Osteocyte (in vitro differentiated cells): Measurements from ENCODE around the gene CRACR2B. TPM values are rescaled to one million over a fixed set of nuclear protein-coding genes. Genes with fewer than 3 reads are reported as not detected.

Experiments
- DNase-seq: peaks from one replicate; pipeline ENCODE4 v3.0.0; 2021; ENCODE audit warnings: mixed read lengths; ENCODE audit not compliant: unreplicated experiment; ENCODE audit errors: extremely low spot score
- H3K27ac Mint-ChIP-seq: one replicate; pipeline ENCODE4 v1.8.0; 2021; ENCODE audit warnings: mild to moderate bottlenecking, mixed read lengths; ENCODE audit not compliant: unreplicated experiment
- H3K27me3 Mint-ChIP-seq: one replicate; pipeline ENCODE4 v1.8.0; 2021; ENCODE audit warnings: mixed read lengths; ENCODE audit not compliant: unreplicated experiment
- H3K36me3 Mint-ChIP-seq: one replicate; pipeline ENCODE4 v1.8.0; 2021; ENCODE audit warnings: mixed read lengths; ENCODE audit not compliant: unreplicated experiment
- H3K4me1 Mint-ChIP-seq: one replicate; pipeline ENCODE4 v1.8.0; 2021; ENCODE audit warnings: mixed read lengths; ENCODE audit not compliant: unreplicated experiment
- H3K4me3 Mint-ChIP-seq: one replicate; pipeline ENCODE4 v1.8.0; 2021; ENCODE audit warnings: mild to moderate bottlenecking, moderate library complexity, mixed read lengths; ENCODE audit not compliant: unreplicated experiment
- H3K9me3 Mint-ChIP-seq: one replicate; pipeline ENCODE4 v1.8.0; 2021; ENCODE audit warnings: mixed read lengths; ENCODE audit not compliant: unreplicated experiment
- CTCF ChIP-seq: fragments of 200-600 bp; sonication (generic); IDR thresholded peaks from 2 replicates; pipeline ENCODE4 v1.5.0; 2021; ENCODE audit warnings: antibody characterized with exemption, mild to moderate bottlenecking, moderate library complexity
- total RNA-seq: library from RNA; stranded (reverse); gene quantifications from 2 replicates; pipeline ENCODE4 v1.2.1, GENCODE V29; 2021

Gene CRACR2B
- total RNA-seq, 1 donor from 2014 or later, result 4.2 TPM

GRCh38 chr11:812390-812789, 15.3 kb upstream of the CRACR2B start:
- Mint-ChIP-seq H3K9me3 (no peaks in the 10 kb centered on the region), H3K27ac (no peak overlapping the region), H3K4me3 (peak overlapping the region; percentile 45), H3K4me1 (peaks cover 30% of the 10 kb centered on the region), H3K27me3 (no peaks in the 10 kb centered on the region), H3K36me3 (peaks cover 11% of the 10 kb centered on the region)
- TF ChIP-seq CTCF, result no peak
- no peak for DNase-seq

DNA sequence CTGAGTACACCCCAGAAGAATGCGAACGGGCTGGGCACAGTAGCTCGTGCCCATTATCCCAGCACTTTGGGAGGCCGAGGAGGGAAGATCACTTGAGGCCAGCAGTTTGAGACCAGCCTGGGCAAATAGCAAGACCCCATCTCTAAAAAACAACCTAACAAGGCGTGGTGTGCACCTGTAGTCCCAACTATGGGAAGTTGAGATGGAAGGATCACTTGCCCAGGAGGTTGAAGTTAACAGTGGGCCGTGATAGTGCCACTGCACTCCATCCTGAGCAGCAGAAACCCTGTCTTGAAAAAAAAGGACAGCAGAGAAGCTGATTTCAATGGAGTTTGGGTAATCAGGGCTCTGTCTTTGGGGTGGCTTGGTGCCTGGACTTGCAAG, 14.7 kb upstream of the CRACR2B start:
- no peak overlapping the region for H3K27ac Mint-ChIP-seq
- DNase-seq, result no peak
- no peak for TF ChIP-seq CTCF
- peaks cover 26% of the 10 kb centered on the region for H3K4me1 Mint-ChIP-seq
- no peaks in the 10 kb centered on the region for H3K27me3 Mint-ChIP-seq
- H3K36me3 Mint-ChIP-seq, result peaks cover 11% of the 10 kb centered on the region
- H3K9me3 Mint-ChIP-seq, result no peaks in the 10 kb centered on the region
- H3K4me3 Mint-ChIP-seq, result no peak overlapping the region

DNA sequence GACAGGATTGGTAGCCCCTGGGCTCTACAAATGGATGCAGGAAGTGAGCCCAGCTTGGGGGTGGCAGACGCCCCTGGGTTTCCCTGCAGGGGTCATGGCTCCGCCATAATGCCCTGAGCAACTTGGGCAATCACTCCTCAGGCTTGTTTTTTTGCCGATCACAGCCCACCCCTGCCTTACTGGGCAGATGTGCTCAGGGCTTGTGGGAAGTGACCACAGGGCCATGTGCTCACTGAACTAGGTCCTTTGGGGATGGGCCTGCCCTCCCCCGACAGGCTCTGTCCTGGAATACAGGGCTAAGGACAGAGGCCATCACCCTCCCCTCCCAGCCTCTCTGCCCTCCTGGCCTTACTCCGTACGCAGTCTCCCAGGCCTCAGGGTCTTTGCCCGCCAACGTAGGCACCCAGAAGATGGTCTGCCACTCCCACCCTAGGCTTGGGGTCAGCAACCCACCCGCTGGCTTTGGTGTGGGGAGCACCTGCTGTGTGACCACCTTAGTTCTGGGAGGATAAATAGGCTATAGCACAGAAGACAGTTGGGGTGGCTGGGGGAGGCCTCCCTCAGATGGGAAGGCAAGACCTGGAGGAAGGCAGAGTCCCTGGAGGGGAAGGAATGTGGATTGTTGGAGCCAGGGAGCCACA, 14.1 kb upstream of the CRACR2B start:
- Mint-ChIP-seq H3K4me3 (no peak overlapping the region), H3K36me3 (peaks cover 11% of the 10 kb centered on the region), H3K9me3 (no peaks in the 10 kb centered on the region), H3K27ac (no peak overlapping the region), H3K4me1 (peaks cover 24% of the 10 kb centered on the region), H3K27me3 (no peaks in the 10 kb centered on the region)
- TF ChIP-seq CTCF, result no peak
- no peak for DNase-seq

DNA sequence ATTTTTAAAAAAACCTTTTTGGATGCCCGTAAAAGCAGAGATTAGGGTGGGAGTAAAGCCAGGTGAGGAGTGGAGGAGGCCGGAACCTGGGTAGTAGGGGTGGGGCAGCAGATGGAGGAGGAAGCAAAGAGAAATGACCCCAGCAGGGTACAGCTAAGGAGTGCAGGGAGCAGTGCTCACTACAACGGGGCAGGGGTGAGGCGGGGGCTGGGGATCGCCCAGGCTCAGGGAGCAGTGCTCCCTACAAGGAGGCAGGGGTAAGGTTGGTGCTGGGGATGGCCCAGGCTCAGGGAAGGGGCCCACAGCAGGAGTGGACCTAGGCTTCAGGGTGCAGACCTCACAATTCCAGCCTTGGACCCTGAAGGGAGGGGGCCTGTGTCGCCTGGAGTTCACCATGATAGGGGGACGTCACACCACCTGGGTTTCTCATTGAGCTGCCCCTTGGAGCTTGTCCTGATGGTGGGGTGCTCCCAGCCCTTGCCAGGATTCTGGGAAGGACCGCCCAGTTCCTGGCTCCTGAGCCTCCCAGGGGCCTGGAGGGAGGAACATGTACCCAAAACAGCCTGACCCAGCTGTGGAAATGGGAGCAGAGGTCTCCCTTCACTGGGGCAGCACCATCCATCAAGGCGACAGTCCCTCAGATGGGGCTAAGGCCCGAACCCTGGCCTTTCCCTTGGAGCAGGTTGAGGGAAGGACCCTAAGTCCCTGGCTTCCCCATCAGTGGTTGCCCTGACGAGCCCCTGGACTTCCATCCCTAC, 11.9 kb upstream of the CRACR2B start:
- Mint-ChIP-seq H3K4me1 (peaks cover 21% of the 10 kb centered on the region), H3K27me3 (no peaks in the 10 kb centered on the region), H3K36me3 (peaks cover 10% of the 10 kb centered on the region), H3K27ac (no peak overlapping the region), H3K4me3 (no peak overlapping the region), H3K9me3 (no peaks in the 10 kb centered on the region)
- no peak for TF ChIP-seq CTCF
- DNase-seq, result no peak

GRCh38 chr11:816433-816779, 11.3 kb upstream of the CRACR2B start:
- Mint-ChIP-seq H3K4me3 (no peak overlapping the region), H3K27ac (no peak overlapping the region)

More at GRCh38 chr11:816433-816779, 11.3 kb upstream of the CRACR2B start:
- Mint-ChIP-seq H3K27me3 (no peaks in the 10 kb centered on the region), H3K4me1 (peaks cover 21% of the 10 kb centered on the region), H3K36me3 (peaks cover 7% of the 10 kb centered on the region), H3K9me3 (no peaks in the 10 kb centered on the region)
- TF ChIP-seq CTCF, result no peak
- no peak for DNase-seq
